Activated T-cell treated with anti-CD3 and anti-CD28 coated beads, Interleukin-2, amount 50 U/mL, for 48 hours (primary cell): ENCODE data around the gene RNU7-1.
"Not testable (repeated sequence)": the region's sequence is repeated elsewhere in the genome, so short reads cannot be mapped to it uniquely, and the experiment has no call there.

ENCODE experiments used
- DNase-seq, 2 experiments: peaks; one replicate each; pipeline ENCODE4 v3.0.0-alpha.2; 2020

The RNU7-1 gene

DNA sequence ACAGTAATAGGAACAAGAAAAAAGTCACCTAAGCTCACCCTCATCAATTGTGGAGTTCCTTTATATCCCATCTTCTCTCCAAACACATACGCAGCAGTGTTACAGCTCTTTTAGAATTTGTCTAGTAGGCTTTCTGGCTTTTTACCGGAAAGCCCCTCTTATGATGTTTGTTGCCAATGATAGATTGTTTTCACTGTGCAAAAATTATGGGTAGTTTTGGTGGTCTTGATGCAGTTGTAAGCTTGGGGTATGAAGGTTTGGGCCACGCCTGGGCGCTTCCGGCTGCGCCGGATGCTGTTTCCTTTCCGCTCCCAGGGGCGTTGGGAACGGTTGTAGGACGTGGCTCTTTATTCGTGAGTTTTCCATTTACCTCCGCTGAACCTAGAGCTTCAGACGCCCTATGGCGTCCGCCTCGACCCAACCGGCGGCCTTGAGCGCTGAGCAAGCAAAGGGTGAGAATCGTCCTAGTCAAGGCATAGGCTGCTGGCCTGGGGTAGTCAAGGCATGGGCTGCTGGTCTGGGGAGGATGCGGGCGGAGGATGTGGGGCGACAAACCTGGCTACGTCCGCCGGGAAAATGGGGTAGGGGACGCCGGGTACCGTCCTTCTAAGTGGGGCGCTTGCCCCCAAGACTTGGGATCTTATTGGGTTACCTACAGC, at the start of gene RNU7-1, which contains the start of gene C12orf57:
Gene RNU7-1 (plus strand): TSS at position 95 of the 659 bp plus-strand sequence.
Gene C12orf57 (plus strand): TSS at position 301 of the 659 bp plus-strand sequence. CDS start 100 bp downstream, at position 401.
- DNase-seq, result peak; percentile 89 to 90

DNA sequence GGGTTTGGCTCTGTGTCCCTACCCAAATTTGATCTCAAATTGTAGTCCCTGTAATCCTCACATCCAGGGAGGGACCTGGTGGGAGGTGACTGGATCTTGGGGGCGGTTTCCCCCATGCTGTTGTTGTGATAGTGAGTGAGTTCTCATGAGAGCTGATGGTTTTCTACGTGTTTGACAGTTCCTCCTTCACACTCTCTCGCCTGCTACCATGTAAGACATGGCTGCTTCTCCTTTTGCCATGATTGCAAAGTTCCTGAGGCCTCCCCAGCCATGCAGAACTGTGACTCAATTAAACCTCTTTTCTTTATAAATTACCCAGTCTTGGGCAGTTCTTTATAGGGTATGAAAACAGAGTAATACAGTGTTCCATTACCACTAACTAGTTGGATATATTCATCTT, 49.3 kb upstream of the RNU7-1 start:
- no peak for DNase-seq

DNA sequence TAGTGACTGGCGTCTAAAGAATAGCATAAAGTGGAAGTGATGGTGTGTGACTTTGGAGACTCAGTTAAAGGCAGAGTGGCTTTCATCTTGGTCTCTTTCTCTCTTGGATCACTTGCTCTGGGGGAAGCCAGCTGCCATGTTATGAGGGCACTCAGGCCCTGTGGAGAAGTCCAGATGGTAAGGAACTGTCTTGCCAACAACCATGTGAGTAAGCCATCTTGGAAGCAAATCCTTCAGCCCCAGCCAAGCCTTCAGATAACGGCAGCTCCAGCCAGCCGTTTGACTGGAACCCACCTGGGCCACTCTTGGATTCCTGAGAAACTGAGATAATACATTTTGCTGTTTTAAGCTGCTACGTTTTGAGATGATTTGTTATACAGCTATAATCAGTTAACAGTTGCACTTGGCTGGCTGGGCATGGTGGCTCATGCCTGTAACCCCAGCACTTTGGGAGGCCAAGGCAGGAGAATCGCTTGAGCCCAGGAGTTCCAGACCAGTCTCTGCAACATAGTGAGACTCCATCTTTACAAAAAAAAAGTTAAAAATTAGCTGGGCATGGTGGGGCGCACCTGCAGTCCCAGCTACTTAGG, 46.7 kb upstream of the RNU7-1 start:
- DNase-seq, result no peak

DNA sequence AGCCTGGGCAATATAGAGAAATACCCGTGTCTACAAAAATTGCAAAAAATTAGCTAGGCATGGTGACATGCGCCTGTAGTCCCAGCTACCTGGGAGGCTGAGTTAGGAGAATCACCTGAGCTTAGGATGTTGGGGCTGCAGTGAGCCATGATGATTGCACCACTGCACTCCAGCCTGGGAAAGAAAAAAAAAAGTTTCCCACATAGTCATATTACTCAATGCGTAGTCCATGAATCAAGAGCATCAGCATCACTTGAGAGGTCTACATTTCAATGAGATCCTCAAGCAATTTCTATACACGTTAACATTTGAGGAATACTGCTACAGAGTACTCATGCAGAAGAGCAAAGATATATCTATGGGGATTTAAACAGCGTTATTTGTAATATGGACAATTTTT, 44.2 kb upstream of the RNU7-1 start:
- DNase-seq, result no peak

DNA sequence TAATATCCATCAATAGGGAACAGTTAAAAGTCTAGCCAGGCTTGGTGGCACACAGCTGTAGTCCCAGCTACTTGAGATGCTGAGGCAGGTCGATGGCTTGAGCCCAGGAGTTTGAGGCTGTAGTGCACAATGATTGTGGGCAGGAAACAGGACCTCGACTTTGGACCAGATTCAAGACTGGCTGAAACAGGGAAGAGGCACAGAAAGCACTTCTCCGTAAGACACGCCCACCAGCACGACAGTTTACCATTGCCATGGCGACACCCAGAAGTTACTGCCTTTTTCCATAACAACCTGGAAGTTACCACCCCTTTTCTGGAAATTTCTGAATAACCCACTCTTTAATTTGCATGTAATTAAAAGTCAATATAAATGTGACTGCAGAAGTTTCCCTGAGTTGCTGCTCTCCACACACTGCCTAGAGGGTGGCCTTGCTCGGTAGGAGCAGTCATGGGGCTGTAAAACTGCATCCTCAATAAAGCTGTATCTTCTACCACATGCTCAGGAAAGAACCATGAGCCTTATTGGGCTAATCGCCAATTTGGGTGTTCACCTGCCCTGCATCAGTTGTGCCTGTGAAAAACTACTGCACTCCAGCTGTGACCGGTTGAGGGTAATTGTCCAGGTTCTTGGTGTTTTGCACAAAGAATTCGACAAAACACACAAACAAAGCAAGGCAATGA, 43.6 kb upstream of the RNU7-1 start:
- DNase-seq, result no peak

DNA sequence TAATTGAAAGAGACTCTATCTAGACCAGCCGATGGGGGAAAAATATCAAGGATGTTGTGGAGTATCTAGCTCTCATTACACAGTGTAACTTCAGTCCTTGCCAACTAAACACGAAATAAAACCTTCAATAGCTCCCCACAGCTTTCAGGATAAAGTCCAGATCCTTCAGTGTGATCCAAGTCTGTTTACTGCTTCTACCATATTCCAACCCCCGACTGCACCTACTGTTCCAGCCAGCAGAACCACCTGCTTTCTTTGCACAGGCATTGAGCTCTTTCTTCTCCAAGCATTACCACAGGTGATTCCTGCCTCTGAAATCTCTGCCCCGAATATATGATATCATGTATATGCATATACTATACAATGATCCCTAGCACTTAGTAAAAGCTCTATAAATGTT, 41.2 kb upstream of the RNU7-1 start:
- no peak for DNase-seq

DNA sequence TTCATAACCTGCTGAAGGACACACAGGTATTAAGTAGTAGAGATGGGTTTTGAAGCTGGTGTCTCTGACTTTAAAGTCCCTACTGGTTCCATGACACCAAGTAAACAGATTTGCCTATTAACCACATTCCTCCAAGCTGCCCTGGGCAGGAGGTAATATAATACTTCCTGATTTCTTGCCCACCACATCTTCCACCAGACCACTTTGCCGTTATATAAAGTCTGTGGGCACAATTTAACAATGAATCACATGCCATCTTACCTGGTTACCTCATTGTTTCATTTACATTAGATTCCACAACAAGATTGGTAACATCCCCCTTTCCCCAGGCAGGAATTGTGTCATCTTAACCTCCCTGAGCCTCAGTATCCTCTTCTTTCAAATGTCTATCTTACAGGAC, 39.9 kb upstream of the RNU7-1 start:
- no peak for DNase-seq

DNA sequence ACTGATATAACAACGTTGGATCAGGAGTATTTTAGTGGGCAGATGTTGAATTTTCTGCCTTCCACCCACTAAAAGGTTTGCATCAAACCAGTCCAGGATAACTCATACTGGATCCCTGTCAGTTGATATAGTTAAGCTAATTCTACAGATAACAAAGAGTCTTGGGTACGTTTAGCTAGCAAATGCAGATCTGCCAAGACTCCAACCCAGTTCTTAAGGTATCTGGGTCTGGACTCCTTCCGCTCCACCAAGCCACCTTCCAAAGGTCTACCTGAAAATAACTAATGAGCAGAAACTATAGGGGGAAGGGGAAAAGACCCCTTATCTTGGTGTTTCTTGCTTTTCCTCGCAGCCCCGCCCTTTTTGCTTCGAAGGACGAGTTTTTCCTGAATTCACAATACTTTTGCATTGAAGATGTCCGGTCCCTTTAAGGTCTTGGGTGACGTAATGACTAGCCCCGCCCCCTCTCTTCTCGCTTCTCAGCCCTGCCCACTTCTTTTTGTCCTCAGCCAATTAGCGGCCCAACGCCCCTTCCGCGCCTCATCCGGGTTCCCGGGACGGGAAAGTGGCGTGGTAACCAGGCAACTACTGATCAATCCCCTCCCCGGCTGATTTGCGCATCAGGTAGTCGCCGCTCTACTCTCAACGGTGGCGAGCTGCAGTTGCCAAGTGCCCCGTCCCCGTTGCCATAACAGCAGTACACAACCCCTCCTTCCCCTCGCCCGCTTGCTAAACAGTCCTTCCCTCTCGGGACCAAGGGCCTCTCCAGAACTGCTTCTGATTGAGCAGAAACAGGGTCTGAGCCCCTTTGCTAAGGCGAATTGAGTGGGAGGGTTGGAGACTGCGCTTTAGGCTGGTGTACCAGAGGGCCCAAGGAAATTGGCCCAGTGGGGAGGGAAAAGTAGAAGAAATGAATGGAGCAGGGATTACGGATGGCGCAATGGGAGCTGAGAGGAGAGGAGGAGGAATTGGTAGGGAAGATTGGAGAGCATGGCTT, 39.0 kb upstream of the RNU7-1 start, which contains the start of gene LRRC23:
Gene LRRC23 (plus strand): TSS at position 543 of the 997 bp plus-strand sequence. CDS start 812 bp downstream, outside the sequence.
- peak; percentile 98 to 99 for DNase-seq

DNA sequence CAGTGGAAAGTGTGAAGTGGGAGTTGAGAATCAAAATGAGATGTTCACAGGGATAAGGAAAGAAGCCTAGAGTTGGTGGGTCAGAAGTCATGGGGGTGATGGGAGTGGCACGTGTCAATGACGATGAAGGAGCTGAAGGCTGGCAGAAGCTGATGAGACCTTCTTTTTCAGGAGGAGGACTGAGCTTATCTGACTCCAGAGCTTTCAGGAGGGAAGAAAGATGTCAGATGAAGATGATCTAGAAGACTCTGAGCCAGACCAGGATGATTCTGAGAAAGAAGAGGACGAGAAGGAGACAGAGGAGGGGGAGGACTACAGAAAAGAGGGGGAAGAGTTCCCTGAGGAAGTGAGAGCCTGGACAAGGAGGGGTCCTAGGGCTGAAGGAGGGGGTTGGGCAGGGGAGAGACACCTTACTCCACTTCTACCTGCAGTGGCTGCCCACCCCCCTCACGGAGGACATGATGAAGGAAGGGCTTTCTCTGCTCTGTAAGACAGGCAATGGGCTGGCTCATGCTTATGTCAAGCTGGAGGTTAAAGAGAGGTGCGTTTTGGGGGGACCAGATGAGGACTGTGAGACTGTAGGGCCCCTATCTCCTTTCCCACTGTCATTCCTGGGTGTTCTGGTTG, 38.1 kb upstream of the RNU7-1 start:
- no peak for DNase-seq

DNA sequence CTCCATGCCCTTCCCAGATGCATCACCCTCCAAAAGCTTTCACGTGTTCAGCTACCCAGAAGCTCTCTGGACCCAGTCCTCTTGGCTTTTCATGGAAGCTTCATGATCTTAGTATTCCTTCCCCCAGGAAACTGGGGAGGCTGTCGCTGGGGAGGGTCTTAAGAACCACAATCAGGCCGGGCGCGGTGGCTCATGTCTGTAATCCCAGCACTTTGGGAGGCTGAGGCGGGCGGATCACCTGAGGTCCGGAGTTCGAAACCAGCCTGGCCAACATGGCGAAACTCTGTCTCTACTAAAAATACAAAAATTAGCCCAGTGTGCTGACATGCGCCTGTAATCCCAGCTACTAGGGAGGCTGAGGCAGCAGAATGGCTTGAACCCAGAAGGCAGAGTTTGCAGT, 35.5 kb upstream of the RNU7-1 start:
- DNase-seq, result not testable (repeated sequence)

DNA sequence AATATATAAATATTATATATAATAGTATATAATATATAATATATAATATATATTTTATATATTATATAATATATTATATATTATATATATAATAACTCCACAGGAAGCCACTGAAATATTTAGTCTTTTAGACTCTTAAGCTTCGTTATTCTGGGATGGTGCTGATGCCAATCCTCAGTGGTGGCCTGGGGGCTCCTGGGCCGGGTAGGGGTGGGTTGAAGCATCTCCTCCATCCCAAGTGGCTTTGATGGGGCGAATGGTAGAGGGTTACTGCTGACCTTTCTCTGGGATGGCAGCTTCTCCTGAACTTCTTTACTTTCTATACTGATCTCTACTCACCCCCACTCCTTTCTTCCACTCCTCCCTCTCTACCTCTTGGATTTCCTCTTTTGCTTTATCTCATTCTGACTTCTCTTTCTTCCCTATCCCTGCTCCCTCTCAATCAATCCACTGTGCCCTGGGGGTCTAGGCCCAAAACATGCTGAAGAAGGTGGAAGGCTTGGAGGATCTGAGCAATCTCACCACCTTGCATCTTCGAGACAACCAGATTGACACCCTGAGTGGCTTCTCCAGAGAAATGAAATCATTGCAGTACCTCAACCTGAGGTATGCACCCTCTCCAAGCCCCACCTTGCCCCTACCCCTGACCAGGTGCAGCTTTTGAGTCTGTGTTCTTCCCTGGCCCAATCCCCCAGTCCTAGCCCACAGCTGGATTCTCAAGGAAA, 34.0 kb upstream of the RNU7-1 start:
- no peak for DNase-seq

DNA sequence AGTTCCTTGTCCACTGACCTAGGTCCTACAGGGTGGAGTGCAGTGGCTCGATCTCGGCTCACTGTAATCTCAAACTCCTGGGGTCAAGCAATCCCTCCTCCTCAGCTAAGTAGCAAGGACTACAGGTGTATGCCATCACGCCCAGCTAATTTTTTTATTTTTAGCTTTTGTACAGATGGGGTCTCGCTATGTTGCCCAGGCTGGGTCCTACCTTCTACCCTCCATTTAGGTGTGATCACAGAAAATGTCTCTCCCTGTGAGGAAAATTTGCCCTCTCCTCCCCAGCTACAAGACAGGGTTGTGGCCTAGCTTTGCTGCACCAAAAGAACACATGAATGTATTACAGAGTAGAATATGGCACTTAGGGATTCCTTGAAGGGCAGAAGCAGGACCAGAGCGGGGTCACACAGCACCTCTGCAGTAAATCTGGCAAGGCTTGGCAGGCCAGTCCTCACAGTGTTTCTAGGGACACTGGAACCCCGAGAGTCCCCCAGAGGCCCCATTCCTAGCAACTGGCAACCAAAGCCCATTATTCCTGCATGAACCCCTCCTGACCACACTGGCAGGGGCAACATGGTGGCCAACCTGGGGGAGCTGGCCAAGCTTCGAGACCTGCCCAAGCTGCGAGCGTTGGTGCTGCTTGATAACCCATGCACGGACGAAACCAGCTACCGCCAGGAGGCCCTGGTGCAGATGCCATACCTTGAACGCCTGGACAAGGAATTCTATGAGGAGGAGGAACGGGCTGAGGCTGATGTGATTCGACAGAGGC, 31.3 kb upstream of the RNU7-1 start:
- no peak for DNase-seq

DNA sequence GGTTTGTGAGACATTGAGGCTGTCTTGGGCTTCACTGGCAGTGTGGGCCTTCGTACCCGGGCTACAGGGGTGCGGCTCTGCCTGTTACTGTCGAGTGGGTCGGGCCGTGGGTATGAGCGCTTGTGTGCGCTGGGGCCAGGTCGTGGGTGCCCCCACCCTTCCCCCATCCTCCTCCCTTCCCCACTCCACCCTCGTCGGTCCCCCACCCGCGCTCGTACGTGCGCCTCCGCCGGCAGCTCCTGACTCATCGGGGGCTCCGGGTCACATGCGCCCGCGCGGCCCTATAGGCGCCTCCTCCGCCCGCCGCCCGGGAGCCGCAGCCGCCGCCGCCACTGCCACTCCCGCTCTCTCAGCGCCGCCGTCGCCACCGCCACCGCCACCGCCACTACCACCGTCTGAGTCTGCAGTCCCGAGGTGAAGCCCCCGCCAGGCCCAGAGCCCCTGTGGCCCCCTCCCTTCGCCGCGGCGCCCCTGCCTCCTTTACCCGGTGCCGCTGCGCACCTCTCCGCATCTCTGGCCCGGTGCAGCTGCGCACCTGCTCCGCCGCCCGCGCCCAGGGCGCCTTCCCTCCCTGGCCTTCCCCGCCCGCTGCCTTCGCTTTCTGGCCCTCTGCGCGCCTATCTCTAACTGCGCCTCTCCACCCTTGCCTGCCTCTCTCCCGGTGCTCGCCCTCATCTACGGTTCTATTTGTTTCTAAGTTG, 29.2 kb upstream of the RNU7-1 start, which contains the start of gene ENO2:
Gene ENO2 (plus strand): TSS at position 335 of the 701 bp plus-strand sequence. CDS start 1,253 bp downstream, outside the sequence.
- DNase-seq, result peak; percentile 81 to 88

DNA sequence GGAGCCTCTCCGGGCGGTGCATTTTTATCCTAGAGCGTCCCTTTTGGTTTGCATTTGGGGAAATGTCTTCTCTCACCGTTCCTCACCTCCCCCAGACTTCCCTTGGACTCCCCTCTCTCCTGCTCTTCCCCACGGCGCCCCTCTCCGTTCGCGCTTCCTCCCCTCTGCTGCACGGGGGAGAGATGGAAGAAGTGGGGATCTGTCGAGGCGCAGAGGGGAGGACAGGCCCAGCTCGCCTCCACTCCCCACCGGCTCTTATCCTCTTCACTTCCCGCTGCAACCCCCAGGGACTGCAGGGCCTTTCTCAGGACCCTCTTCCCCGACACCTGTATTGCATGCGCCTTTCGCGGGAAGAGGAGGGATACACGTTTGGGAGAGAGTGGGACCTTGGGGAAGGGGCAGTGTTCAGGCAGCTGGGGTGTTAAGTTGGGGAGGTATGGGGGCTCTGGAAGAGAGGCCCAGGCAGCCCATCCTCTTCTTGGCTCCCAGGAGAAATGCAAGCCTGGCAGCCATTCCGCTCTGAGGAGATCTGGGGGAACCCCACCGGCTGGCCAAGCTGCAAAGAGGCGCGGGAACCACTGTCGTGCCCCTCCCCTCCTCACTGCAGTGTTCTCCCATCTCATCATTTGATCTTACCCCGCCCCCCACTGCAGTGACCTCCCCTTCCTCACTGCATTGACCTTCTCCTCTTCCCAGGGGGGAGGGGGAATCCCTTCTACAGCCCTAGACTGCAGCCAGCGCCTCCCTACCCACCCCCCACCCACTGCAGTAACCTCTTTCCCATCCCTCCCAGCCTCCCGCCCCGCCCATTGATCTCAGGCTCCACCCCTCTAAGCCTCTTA, 28.4 kb upstream of the RNU7-1 start:
- DNase-seq, result peak in 1 of 2 experiments; percentile 51

DNA sequence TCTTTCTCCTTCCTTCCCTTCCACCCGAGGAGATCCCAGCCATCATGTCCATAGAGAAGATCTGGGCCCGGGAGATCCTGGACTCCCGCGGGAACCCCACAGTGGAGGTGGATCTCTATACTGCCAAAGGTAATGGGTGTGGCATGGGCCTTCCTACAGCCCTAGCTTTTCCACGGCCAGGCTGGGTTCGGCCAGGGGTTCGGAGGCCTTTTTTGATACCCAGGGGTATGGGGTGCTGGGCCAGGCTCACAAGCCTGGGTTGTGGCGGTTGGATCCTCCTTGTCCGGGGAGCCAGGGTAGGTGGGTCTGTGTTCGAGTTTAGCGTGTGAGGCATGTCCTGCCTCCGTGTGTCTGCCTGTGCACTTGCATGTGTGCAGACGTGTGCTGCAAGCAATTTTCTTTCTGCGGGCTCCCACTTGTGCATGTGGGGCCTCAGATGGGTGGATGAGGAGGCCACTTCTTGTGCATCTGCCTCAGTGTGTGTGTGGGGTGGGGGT, 27.8 kb upstream of the RNU7-1 start:
- DNase-seq, result no peak

DNA sequence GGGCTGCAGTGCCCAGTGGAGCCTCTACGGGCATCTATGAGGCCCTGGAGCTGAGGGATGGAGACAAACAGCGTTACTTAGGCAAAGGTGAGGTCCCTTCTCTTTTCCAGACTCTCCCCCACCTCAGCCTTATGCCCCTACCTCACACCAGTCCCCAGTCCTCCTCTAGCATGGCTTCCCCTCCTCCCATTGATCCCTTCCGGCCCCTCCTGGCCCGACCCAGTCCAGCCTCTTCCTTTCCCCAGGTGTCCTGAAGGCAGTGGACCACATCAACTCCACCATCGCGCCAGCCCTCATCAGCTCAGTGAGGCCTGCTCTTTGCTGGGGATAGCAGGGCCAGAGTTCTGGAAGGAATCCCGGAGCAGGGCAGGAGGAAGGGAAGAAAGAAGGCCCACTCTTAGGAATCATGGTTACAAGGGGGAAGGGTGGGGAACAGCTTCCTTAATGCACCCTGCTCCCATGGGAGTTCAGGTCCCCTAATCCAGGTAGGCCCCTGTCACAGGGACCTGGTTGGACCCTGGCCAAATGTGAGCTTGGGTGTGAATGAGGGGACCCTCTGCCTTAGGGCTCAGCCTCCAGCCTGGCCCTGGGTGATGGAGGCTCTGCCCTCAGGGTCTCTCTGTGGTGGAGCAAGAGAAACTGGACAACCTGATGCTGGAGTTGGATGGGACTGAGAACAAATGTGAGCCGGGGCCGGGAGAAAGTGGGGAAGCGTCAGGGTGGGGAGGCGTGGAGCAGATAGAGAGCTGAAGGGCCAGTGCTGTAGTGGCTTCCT, 27.0 kb upstream of the RNU7-1 start:
- no peak for DNase-seq

DNA sequence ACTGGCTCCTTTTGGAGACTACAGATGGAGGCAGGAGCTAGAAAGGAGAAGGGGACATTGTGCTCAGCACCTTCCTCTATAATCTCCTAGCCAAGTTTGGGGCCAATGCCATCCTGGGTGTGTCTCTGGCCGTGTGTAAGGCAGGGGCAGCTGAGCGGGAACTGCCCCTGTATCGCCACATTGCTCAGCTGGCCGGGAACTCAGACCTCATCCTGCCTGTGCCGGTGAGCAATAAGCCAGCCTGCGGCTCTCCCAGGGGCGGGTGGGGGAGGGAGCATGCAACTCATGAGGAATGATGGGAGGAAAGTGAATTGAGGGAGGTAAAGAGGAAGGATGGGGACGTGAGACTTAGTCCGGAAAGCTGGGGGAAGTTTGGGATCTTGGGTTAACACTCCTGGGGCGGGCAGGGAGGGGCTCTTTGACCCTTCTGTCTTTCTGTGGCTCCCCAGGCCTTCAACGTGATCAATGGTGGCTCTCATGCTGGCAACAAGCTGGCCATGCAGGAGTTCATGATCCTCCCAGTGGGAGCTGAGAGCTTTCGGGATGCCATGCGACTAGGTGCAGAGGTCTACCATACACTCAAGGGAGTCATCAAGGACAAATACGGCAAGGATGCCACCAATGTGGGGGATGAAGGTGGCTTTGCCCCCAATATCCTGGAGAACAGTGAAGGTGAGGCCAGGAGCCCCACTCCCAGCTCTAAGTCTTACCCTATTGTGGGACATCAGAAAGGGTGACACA, 26.0 kb upstream of the RNU7-1 start:
- DNase-seq, result no peak
